CD14-positive monocyte (primary cell): ENCODE results near the gene HK2. TPM values are rescaled to one million over a fixed set of nuclear protein-coding genes. Genes with fewer than 3 reads are reported as not detected.

Experiments used
- DNase-seq, 3 donors: peaks; one replicate each; pipeline ENCODE4 v3.0.0-alpha.2; 2011 to 2022
- H2AFZ ChIP-seq: 2 replicates; pipeline ENCODE4 v1.6.0; 2012; ENCODE audit warnings: mild to moderate bottlenecking, low read depth, low read length, inconsistent platforms; ENCODE audit not compliant: insufficient read depth, poor library complexity, severe bottlenecking
- H3K27ac ChIP-seq, 2 donors: 1 replicate in 1 of 2; 2 replicates in 1 of 2; pipeline ENCODE4 v1.5.1; 2012 to 2013; ENCODE audit warnings: low read length in 2 of 2, control low read depth in 1 of 2, inconsistent platforms in 1 of 2, low read depth in 1 of 2, mild to moderate bottlenecking in 1 of 2
- H3K27me3 ChIP-seq, 2 donors: one replicate each; pipeline versions ENCODE4 v1.6.0 to v1.6.1; 2011 to 2013; ENCODE audit warnings: low read length in 2 of 2; ENCODE audit not compliant: control insufficient read depth in 2 of 2, insufficient read depth in 2 of 2
- H3K36me3 ChIP-seq, 2 donors: replicated peaks in 1 of 2; 1 replicate in 1 of 2; 2 replicates in 1 of 2; pipeline versions ENCODE4 v1.5.1 to v1.6.1; 2012 to 2013; ENCODE audit warnings: low read length in 2 of 2, control low read depth in 1 of 2, inconsistent platforms in 1 of 2, mild to moderate bottlenecking in 1 of 2; ENCODE audit not compliant: insufficient read depth in 2 of 2, control insufficient read depth in 1 of 2
- H3K4me1 ChIP-seq, 2 donors: 1 replicate in 1 of 2; 2 replicates in 1 of 2; pipeline versions ENCODE4 v1.5.1 to v1.6.1; 2012 to 2013; ENCODE audit warnings: low read length in 2 of 2, control low read depth in 1 of 2, inconsistent platforms in 1 of 2, mild to moderate bottlenecking in 1 of 2, moderate library complexity in 1 of 2; ENCODE audit not compliant: insufficient read depth in 2 of 2, control insufficient read depth in 1 of 2
- H3K4me2 ChIP-seq: replicated peaks from 2 replicates; pipeline ENCODE3; 2012; ENCODE audit warnings: low read length, moderate library complexity, mild to moderate bottlenecking; ENCODE audit not compliant: poor library complexity, severe bottlenecking; ENCODE audit errors: extremely low read depth
- H3K4me3 ChIP-seq, 3 experiments: fragments of 200-600 bp in 1 of 3; sonication (generic) in 1 of 3; replicated peaks in 1 of 3; 1 replicate in 2 of 3; 2 replicates in 1 of 3; pipeline ENCODE4 v1.5.1; 2011 to 2013; ENCODE audit warnings: low read length in 3 of 3, mild to moderate bottlenecking in 3 of 3, control low read depth in 2 of 3, low read depth in 2 of 3, inconsistent platforms in 1 of 3, moderate library complexity in 1 of 3
- H3K79me2 ChIP-seq: 2 replicates; pipeline ENCODE4 v1.6.0; 2012; ENCODE audit warnings: mild to moderate bottlenecking, control low read depth, inconsistent platforms, low read length, moderate library complexity; ENCODE audit not compliant: insufficient read depth
- H3K9ac ChIP-seq: 2 replicates; pipeline ENCODE4 v1.6.0; 2017; ENCODE audit warnings: low read length, mild to moderate bottlenecking; ENCODE audit not compliant: insufficient read depth, poor library complexity, severe bottlenecking
- H3K9me3 ChIP-seq, 2 donors: replicated peaks in 1 of 2; 1 replicate in 1 of 2; 2 replicates in 1 of 2; pipeline versions ENCODE4 v1.5.1 to v1.6.1; 2012 to 2013; ENCODE audit warnings: low read length in 2 of 2, control low read depth in 1 of 2; ENCODE audit not compliant: control insufficient read depth in 1 of 2, insufficient read depth in 1 of 2
- H4K20me1 ChIP-seq: 2 replicates; pipeline ENCODE4 v1.6.0; 2012; ENCODE audit warnings: mild to moderate bottlenecking, low read length, control low read depth, moderate library complexity; ENCODE audit not compliant: insufficient read depth
- H3K27ac Mint-ChIP-seq, 7 donors: one replicate each; pipeline ENCODE4 v1.8.0; 2020; ENCODE audit warnings: mild to moderate bottlenecking in 7 of 7, mixed read lengths in 7 of 7, moderate library complexity in 6 of 7, inconsistent platforms in 2 of 7
- H3K27me3 Mint-ChIP-seq, 3 donors: one replicate each; pipeline ENCODE4 v1.8.0; 2021 to 2022; ENCODE audit warnings: low read depth in 3 of 3, mild to moderate bottlenecking in 3 of 3, mixed read lengths in 3 of 3, moderate library complexity in 3 of 3, inconsistent platforms in 1 of 3
- H3K36me3 Mint-ChIP-seq, 2 donors: one replicate each; pipeline ENCODE4 v1.8.0; 2020; ENCODE audit warnings: mixed read lengths in 2 of 2, inconsistent platforms in 1 of 2, mild to moderate bottlenecking in 1 of 2
- H3K4me1 Mint-ChIP-seq: one replicate; pipeline ENCODE4 v1.8.0; 2020; ENCODE audit warnings: mild to moderate bottlenecking, mixed read lengths
- H3K4me3 Mint-ChIP-seq, 2 donors: one replicate each; pipeline ENCODE4 v1.8.0; 2020; ENCODE audit warnings: mild to moderate bottlenecking in 2 of 2, mixed read lengths in 2 of 2, moderate library complexity in 1 of 2
- H3K9me3 Mint-ChIP-seq, 7 donors: one replicate each; pipeline ENCODE4 v1.8.0; 2020 to 2022; ENCODE audit warnings: mixed read lengths in 7 of 7, mild to moderate bottlenecking in 6 of 7, moderate library complexity in 6 of 7, inconsistent platforms in 2 of 7
- WGBS: methylation state at CpG from one replicate; pipeline ENCODE4 v1.1.5; 2013; ENCODE audit warnings: missing lambda C conversion rate; ENCODE audit not compliant: insufficient coverage; 5-methylcytosine and 5-hydroxymethylcytosine counted together
- intact Hi-C, 2 donors: fragments of 100-400 bp; cut with micrococcal nuclease; formaldehyde crosslinking; loops; one replicate each; pipeline versions ENCODE4 v1.15.0 to v1.15.1; 2023
- polyA minus RNA-seq: library from RNA; depleted of rRNA, polyadenylated mRNA; stranded (reverse); fragments of >200 nt; gene quantifications from 2 replicates; pipeline ENCODE4 v1.2.3, GENCODE V29; 2012
- polyA plus RNA-seq, 3 donors: library from polyadenylated mRNA; depleted of rRNA in 1 of 3; unstranded in 2 of 3; stranded (reverse) in 1 of 3; fragments of 300-500 nt in 2 of 3; fragments of >200 nt in 1 of 3; fragmentation: Illumina TruSeq in 2 of 3; gene quantifications; 1 replicate in 2 of 3; 2 replicates in 1 of 3; pipeline ENCODE4 v1.2.3, GENCODE V29; 2012 to 2021
- total RNA-seq, 12 experiments: library from RNA in 1 of 12; stranded (reverse) in 1 of 12; fragments of 120-200 nt in 1 of 12; gene quantifications; one replicate each; pipeline ENCODE4 v1.2.4 and lab custom pipeline; 2013 to 2026; ENCODE audit warnings: mixed read lengths in 6 of 12, inconsistent platforms in 1 of 12
- TF ChIP-seq, protein P1 (sequence below): fragments of 200-600 bp; IDR thresholded peaks from one replicate; pipeline ENCODE4 v1.8.0; 2022; ENCODE audit warnings: antibody characterized with exemption, mild to moderate bottlenecking

Gene HK2
- total RNA-seq (2013): 20.5 TPM
- 10 to 100 TPM; 20.3 to 46.7 (median 29.8) TPM for polyA plus RNA-seq
- polyA minus RNA-seq: 69.7 and 88.7 TPM in 2 replicates
- 263 to 627 (median 403) reads per million in 11 experiments for total RNA-seq (lab: John Stamatoyannopoulos, UW)

DNA sequence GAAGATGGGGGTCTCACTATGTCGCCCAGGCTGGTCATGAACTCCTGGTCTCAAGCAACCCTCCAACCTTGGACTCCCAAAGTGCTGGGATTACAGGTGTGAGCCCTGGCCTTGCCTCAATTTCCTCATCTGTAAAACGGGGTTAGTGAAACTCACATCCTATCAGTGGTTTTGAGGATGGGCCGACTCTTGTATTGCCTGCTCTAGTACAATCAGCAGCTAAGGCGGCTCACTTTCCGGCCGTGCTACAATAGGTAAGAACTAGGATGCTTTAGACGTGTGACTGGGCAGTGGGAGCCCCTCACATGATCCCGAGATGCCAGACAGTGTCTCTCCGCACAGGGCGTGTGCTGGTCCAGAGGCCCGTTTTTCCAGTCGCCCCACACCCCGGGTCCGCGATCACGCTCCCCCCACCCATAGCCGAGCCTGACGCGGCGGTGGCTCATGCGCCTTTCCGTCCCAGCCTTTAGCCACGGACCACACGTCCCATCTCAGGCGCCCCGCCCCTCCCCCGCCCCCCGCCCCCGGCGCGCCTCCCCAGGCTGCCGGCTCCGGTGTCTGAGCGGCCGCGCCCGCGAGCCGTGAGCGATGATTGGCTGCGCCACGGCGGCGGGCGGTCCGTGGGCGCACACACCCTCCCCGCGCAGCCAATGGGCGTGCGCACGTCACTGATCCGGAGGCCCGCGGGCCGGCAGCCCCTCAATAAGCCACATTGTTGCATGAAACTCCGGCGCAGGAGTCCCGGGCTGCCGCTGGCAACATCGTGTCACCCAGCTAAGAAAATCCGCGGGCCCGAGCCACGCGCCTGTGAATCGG is at the start of gene HK2:
Gene HK2 (plus strand): TSS at position 710 of the 816 bp plus-strand sequence. CDS start 454 bp downstream, outside the sequence.
- Mint-ChIP-seq H3K4me3 (peak within 1 kb of the TSS; percentile 98 to 99), H3K4me1 (peaks cover 48% of the 10 kb centered on the region), H3K36me3 (peaks cover 11 to 15% of the 10 kb centered on the region in 2 donors), H3K27ac (peak within 1 kb of the TSS; percentile 93 to 99 (median 98)), H3K27me3 (peaks cover 0 to 3% (median 0%) of the 10 kb centered on the region in 3 donors), H3K9me3 (peaks cover 0 to 5% (median 0%) of the 10 kb centered on the region in 7 donors)
- Histone ChIP-seq H3K27me3 (no peaks in the 10 kb centered on the region), H2AFZ (peak within 1 kb of the TSS; percentile 56), H3K4me2 (peak within 1 kb of the TSS; percentile 99), H3K27ac (peak within 1 kb of the TSS; percentile 91 to 98), H4K20me1 (peaks cover 46% of the 10 kb centered on the region), H3K79me2 (peaks cover 54% of the 10 kb centered on the region), H3K4me3 (peak within 1 kb of the TSS; percentile 79 to 91 (median 85)), H3K36me3 (no peaks in the 10 kb centered on the region), H3K9ac (peak within 1 kb of the TSS; percentile 92), H3K9me3 (no peaks in the 10 kb centered on the region), H3K4me1 (peaks cover 44 to 56% of the 10 kb centered on the region in 2 donors)
- intact Hi-C loops: loop anchor here (2.0 to 5.0 kb wide), 2 partner anchors 15 to 91 kb away; no protein-coding TSS in a partner anchor
- TF ChIP-seq, protein P1, sequence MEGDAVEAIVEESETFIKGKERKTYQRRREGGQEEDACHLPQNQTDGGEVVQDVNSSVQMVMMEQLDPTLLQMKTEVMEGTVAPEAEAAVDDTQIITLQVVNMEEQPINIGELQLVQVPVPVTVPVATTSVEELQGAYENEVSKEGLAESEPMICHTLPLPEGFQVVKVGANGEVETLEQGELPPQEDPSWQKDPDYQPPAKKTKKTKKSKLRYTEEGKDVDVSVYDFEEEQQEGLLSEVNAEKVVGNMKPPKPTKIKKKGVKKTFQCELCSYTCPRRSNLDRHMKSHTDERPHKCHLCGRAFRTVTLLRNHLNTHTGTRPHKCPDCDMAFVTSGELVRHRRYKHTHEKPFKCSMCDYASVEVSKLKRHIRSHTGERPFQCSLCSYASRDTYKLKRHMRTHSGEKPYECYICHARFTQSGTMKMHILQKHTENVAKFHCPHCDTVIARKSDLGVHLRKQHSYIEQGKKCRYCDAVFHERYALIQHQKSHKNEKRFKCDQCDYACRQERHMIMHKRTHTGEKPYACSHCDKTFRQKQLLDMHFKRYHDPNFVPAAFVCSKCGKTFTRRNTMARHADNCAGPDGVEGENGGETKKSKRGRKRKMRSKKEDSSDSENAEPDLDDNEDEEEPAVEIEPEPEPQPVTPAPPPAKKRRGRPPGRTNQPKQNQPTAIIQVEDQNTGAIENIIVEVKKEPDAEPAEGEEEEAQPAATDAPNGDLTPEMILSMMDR: no peak
- 5% methylated on average over 57 of the region's 67 CpGs for WGBS
- peak; percentile 92 to 93 (median 93) for DNase-seq

DNA sequence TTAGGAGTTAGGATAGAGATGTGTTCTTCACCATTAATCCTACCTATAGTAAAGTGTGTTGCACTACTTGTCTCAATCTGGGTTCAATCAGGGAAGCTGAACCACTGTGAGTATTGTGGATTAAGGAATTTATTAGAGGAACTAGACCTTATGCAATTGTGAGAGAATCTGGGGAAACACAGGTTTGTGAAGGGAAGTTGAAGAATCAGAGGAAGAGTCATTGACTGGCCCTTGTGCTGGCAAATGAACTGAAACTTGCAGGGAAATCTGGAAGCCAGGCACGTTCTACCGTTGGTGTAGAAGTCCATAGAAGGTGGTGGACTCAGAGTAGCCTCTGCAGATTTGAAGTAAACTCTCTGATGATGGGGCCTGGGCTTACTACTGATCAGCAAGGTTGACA is 44.7 kb upstream of the HK2 start:
- Mint-ChIP-seq H3K36me3 (peaks cover 6 to 8% of the 10 kb centered on the region in 2 donors), H3K27me3 (no peaks in the 10 kb centered on the region), H3K9me3 (peaks cover 8 to 28% (median 15%) of the 10 kb centered on the region in 7 donors), H3K27ac (peak overlapping the region; percentile 85 to 97 (median 94)), H3K4me3 (peak overlapping the region; percentile 44 to 84), H3K4me1 (peaks cover 21% of the 10 kb centered on the region)
- TF ChIP-seq, protein P1: no peak
- 14% methylated on average over 2 of the region's 2 CpGs for WGBS
- Histone ChIP-seq H3K27me3 (no peaks in the 10 kb centered on the region), H3K27ac (peak overlapping the region; percentile 56 to 82), H2AFZ (no peak overlapping the region), H3K4me1 (peaks cover 24% of the 10 kb centered on the region in 2 donors), H3K79me2 (no peaks in the 10 kb centered on the region), H3K9me3 (peaks cover 0 to 9% of the 10 kb centered on the region in 2 donors), H4K20me1 (no peaks in the 10 kb centered on the region), H3K4me2 (peak overlapping the region; percentile 43), H3K9ac (no peak overlapping the region), H3K4me3 (peak overlapping the region in 1 of 3 experiments; percentile 46), H3K36me3 (no peaks in the 10 kb centered on the region)
- intact Hi-C loops: loop anchor here in 1 of 2 donors (5.0 kb wide), 1 partner anchor 42 kb away; no protein-coding TSS in a partner anchor
- peak; percentile 82 to 93 (median 91) for DNase-seq
